LNCaP clone FGC (cell line): Measurements from ENCODE around the gene ARHGEF39.

Experiments used
- DNase-seq: peaks from one replicate; pipeline ENCODE4 v3.0.0-alpha.2; 2011; ENCODE audit warnings: low read depth
- H3K4me3 ChIP-seq: 2 replicates; pipeline ENCODE4 v1.5.1; 2011; ENCODE audit warnings: mild to moderate bottlenecking, low read depth, low read length, control low read depth
- CTCF ChIP-seq: IDR thresholded peaks from 2 replicates; pipeline ENCODE4 v1.5.1; 2012; ENCODE audit warnings: mild to moderate bottlenecking; ENCODE audit not compliant: control insufficient read depth, insufficient read depth; ENCODE audit errors: extremely low read depth

The ARHGEF39 gene

GRCh38 chr9:35702696-35703095 is 37.7 kb upstream of the ARHGEF39 start:
- no peak overlapping the region for H3K4me3 ChIP-seq
- no peak for TF ChIP-seq CTCF
- DNase-seq: no peak

- no peak for TF ChIP-seq CTCF
- no peak overlapping the region for H3K4me3 ChIP-seq
- no peak for DNase-seq
Measured at GRCh38 chr9:35700942-35701341, 35.9 kb upstream of the ARHGEF39 start.

- no peak overlapping the region for H3K4me3 ChIP-seq
- no peak for DNase-seq
- no peak for TF ChIP-seq CTCF
Measured at GRCh38 chr9:35700031-35700430, 35.0 kb upstream of the ARHGEF39 start.

GRCh38 chr9:35698231-35698630 is 33.2 kb upstream of the ARHGEF39 start:
- no peak for TF ChIP-seq CTCF
- DNase-seq: no peak
- H3K4me3 ChIP-seq: no peak overlapping the region

GRCh38 chr9:35697486-35697885 is 32.5 kb upstream of the ARHGEF39 start:
- no peak for TF ChIP-seq CTCF
- DNase-seq: no peak
- H3K4me3 ChIP-seq: no peak overlapping the region

GRCh38 chr9:35696520-35697215 is 31.7 kb upstream of the ARHGEF39 start:
- peak; percentile 86 for TF ChIP-seq CTCF
- H3K4me3 ChIP-seq: no peak overlapping the region
- DNase-seq: no peak

GRCh38 chr9:35695943-35696401 is 31.0 kb upstream of the ARHGEF39 start:
- no peak for TF ChIP-seq CTCF
- no peak overlapping the region for H3K4me3 ChIP-seq
- DNase-seq: no peak
